ENCODE results near the gene FAM227B. TPM values are rescaled to one million over a fixed set of nuclear protein-coding genes. Genes with fewer than 3 reads are reported as not detected.

FAM227B gene
- total and polyA plus RNA-seq, 3 experiments from 2014 or later, result 4.9 to 20.4 (median 5.6) TPM

GRCh38 chr15:49309889-49310288, 310.7 kb downstream of the FAM227B start:
- Histone ChIP-seq H3K27me3 (ENCODE audit: insufficient read depth, low read length, poor library complexity, severe bottlenecking) (no peaks in the 10 kb centered on the region), H3K9me3 (ENCODE audit: low read length) (no peaks in the 10 kb centered on the region), H3K4me3 (ENCODE audit: low read length) (no peak overlapping the region), H3K4me1 (ENCODE audit: insufficient read depth, low read length) (no peaks in the 10 kb centered on the region), H3K36me3 (ENCODE audit: insufficient read depth, low read length) (no peaks in the 10 kb centered on the region), H3K27ac (ENCODE audit: low read depth, low read length) (no peak overlapping the region)
- H3K4me1 Mint-ChIP-seq, result peaks cover 3 to 34% (median 7%) of the 10 kb centered on the region in 3 donors
- H3K9me3 Mint-ChIP-seq, result no peaks in the 10 kb centered on the region
- no peak overlapping the region for H3K4me3 Mint-ChIP-seq
- H3K36me3 Mint-ChIP-seq, result peaks cover 11 to 47% (median 35%) of the 10 kb centered on the region in 3 donors
- no peak overlapping the region for H3K27ac Mint-ChIP-seq
- ChIA-PET POLR2A (no interaction called here), CTCF (no interaction called here)
- no peak for DNase-seq
- no peaks in the 10 kb centered on the region for H3K27me3 Mint-ChIP-seq

GRCh38 chr15:49308686-49309085, 311.9 kb downstream of the FAM227B start:
- DNase-seq, result no peak
- Histone ChIP-seq H3K4me1 (ENCODE audit: insufficient read depth, low read length) (no peaks in the 10 kb centered on the region), H3K27me3 (ENCODE audit: insufficient read depth, low read length, poor library complexity, severe bottlenecking) (no peaks in the 10 kb centered on the region), H3K27ac (ENCODE audit: low read depth, low read length) (no peak overlapping the region), H3K36me3 (ENCODE audit: insufficient read depth, low read length) (no peaks in the 10 kb centered on the region), H3K9me3 (ENCODE audit: low read length) (no peaks in the 10 kb centered on the region), H3K4me3 (ENCODE audit: low read length) (no peak overlapping the region)
- ChIA-PET CTCF (no interaction called here), POLR2A (no interaction called here)
- no peak overlapping the region for H3K27ac Mint-ChIP-seq
- no peaks in the 10 kb centered on the region for H3K27me3 Mint-ChIP-seq
- H3K9me3 Mint-ChIP-seq, result no peaks in the 10 kb centered on the region
- peaks cover 3 to 32% (median 7%) of the 10 kb centered on the region in 3 donors for H3K4me1 Mint-ChIP-seq
- no peak overlapping the region for H3K4me3 Mint-ChIP-seq
- H3K36me3 Mint-ChIP-seq, result peaks cover 16 to 53% (median 37%) of the 10 kb centered on the region in 3 donors

- H3K27ac ChIP-seq (ENCODE audit: low read depth, low read length), result no peak overlapping the region
- DNase-seq, result no peak
- H3K9me3 ChIP-seq (ENCODE audit: low read length), result no peaks in the 10 kb centered on the region
- no peaks in the 10 kb centered on the region for H3K27me3 ChIP-seq (ENCODE audit: insufficient read depth, low read length, poor library complexity, severe bottlenecking)
- Mint-ChIP-seq H3K27me3 (no peaks in the 10 kb centered on the region), H3K4me1 (peaks cover 3 to 33% (median 8%) of the 10 kb centered on the region in 3 donors), H3K4me3 (no peak overlapping the region), H3K36me3 (peaks cover 16 to 56% (median 39%) of the 10 kb centered on the region in 3 donors), H3K27ac (no peak overlapping the region), H3K9me3 (no peaks in the 10 kb centered on the region)
- H3K4me1 ChIP-seq (ENCODE audit: insufficient read depth, low read length), result no peaks in the 10 kb centered on the region
- no peaks in the 10 kb centered on the region for H3K36me3 ChIP-seq (ENCODE audit: insufficient read depth, low read length)
- CTCF ChIA-PET, result no interaction called here
- POLR2A ChIA-PET, result no interaction called here
- H3K4me3 ChIP-seq (ENCODE audit: low read length), result no peak overlapping the region
These were observed 314.1 kb downstream of the FAM227B start for GRCh38 chr15:49306551-49306950.

DNA sequence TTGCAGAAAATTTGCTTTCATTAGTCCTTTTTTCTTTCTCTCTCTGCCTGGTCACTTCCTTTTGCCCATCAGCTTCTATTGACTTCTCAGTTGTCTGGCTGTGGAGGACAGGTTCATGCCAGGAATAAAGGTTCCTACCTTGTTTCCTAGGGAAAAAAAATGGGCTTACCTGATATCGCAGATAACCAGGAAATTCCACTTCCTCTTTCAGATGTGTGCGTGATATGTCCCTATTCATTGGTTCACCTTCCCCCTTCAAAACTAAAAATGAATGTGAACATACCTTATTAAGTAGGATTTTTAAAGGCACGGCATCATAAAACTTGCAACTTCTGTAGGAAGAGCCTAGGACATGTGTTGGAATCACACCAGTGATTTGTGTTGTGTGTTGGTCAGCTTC, 317.6 kb downstream of the FAM227B start:
- ChIA-PET CTCF (no interaction called here), POLR2A (no interaction called here)
- Mint-ChIP-seq H3K9me3 (no peaks in the 10 kb centered on the region), H3K4me1 (peaks cover 20 to 42% (median 24%) of the 10 kb centered on the region in 3 donors), H3K4me3 (no peak overlapping the region), H3K27ac (no peak overlapping the region), H3K27me3 (no peaks in the 10 kb centered on the region), H3K36me3 (peaks cover 35 to 58% (median 39%) of the 10 kb centered on the region in 3 donors)
- H3K9me3 ChIP-seq (ENCODE audit: low read length), result no peaks in the 10 kb centered on the region
- no peak for DNase-seq
- no peaks in the 10 kb centered on the region for H3K36me3 ChIP-seq (ENCODE audit: insufficient read depth, low read length)
- no peak overlapping the region for H3K27ac ChIP-seq (ENCODE audit: low read depth, low read length)
- H3K27me3 ChIP-seq (ENCODE audit: insufficient read depth, low read length, poor library complexity, severe bottlenecking), result no peaks in the 10 kb centered on the region
- no peaks in the 10 kb centered on the region for H3K4me1 ChIP-seq (ENCODE audit: insufficient read depth, low read length)
- no peak overlapping the region for H3K4me3 ChIP-seq (ENCODE audit: low read length)

DNA sequence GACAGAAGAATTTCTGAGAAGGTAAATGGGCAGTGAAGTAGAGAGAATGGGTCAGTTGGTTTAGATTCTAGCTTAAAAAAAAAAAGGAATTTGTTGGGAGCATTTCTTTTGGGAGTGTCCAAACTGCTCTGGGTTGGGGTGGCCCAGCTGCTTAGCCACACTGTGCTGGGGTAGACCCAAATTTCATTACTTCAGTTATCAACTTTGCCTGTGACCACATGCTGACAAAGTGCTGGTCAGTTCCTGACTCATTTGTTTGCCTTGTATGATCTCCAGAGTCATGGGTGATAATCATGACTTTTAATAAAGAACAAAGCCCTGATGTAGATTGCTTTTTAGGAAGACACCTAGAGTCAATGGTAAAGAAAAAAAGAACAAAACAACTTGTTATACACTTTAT, 319.1 kb downstream of the FAM227B start:
- no peak overlapping the region for H3K27ac Mint-ChIP-seq
- H3K36me3 Mint-ChIP-seq, result peaks cover 40 to 64% (median 45%) of the 10 kb centered on the region in 3 donors
- Histone ChIP-seq H3K4me1 (ENCODE audit: insufficient read depth, low read length) (no peaks in the 10 kb centered on the region), H3K4me3 (ENCODE audit: low read length) (no peak overlapping the region), H3K9me3 (ENCODE audit: low read length) (no peaks in the 10 kb centered on the region), H3K27me3 (ENCODE audit: insufficient read depth, low read length, poor library complexity, severe bottlenecking) (no peaks in the 10 kb centered on the region), H3K36me3 (ENCODE audit: insufficient read depth, low read length) (no peaks in the 10 kb centered on the region), H3K27ac (ENCODE audit: low read depth, low read length) (no peak overlapping the region)
- ChIA-PET POLR2A (no interaction called here), CTCF (no interaction called here)
- no peaks in the 10 kb centered on the region for H3K9me3 Mint-ChIP-seq
- H3K27me3 Mint-ChIP-seq, result no peaks in the 10 kb centered on the region
- H3K4me1 Mint-ChIP-seq, result peaks cover 29 to 45% (median 37%) of the 10 kb centered on the region in 3 donors
- no peak overlapping the region for H3K4me3 Mint-ChIP-seq
- no peak for DNase-seq

DNA sequence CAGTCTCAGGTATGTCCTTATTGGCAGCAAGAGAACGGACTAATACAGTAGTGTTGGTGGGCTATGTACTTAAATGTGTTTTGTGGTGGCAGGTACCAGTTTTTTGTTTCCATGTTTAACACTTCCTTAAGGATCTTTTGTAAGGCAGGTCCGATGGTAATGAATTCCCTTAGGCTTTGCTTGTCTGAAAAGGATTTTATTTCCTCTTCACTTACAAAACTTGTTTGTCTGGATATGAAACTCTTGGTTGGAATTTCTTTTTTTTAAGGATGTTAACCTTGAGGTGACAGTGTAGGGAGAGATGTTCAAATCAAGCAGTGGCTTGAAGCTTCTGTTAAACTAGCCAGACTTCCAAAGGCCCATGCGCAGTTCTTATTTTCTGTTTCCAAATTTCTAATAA, 319.8 kb downstream of the FAM227B start:
- H3K4me3 ChIP-seq (ENCODE audit: low read length), result no peak overlapping the region
- no peaks in the 10 kb centered on the region for H3K27me3 Mint-ChIP-seq
- ChIA-PET CTCF (no interaction called here), POLR2A (no interaction called here)
- H3K9me3 ChIP-seq (ENCODE audit: low read length), result no peaks in the 10 kb centered on the region
- no peak overlapping the region for H3K27ac ChIP-seq (ENCODE audit: low read depth, low read length)
- H3K9me3 Mint-ChIP-seq, result no peaks in the 10 kb centered on the region
- H3K36me3 Mint-ChIP-seq, result peaks cover 46 to 66% (median 46%) of the 10 kb centered on the region in 3 donors
- peaks cover 29 to 45% (median 37%) of the 10 kb centered on the region in 3 donors for H3K4me1 Mint-ChIP-seq
- H3K4me3 Mint-ChIP-seq, result no peak overlapping the region
- H3K36me3 ChIP-seq (ENCODE audit: insufficient read depth, low read length), result no peaks in the 10 kb centered on the region
- H3K27ac Mint-ChIP-seq, result no peak overlapping the region
- no peak for DNase-seq
- H3K27me3 ChIP-seq (ENCODE audit: insufficient read depth, low read length, poor library complexity, severe bottlenecking), result no peaks in the 10 kb centered on the region
- H3K4me1 ChIP-seq (ENCODE audit: insufficient read depth, low read length), result no peaks in the 10 kb centered on the region

GRCh38 chr15:49297584-49297983, 323.0 kb downstream of the FAM227B start:
- H3K27ac ChIP-seq (ENCODE audit: low read depth, low read length), result no peak overlapping the region
- DNase-seq, result no peak
- Mint-ChIP-seq H3K27ac (no peak overlapping the region), H3K36me3 (peaks cover 37 to 64% (median 62%) of the 10 kb centered on the region in 3 donors), H3K4me1 (peaks cover 27 to 40% (median 37%) of the 10 kb centered on the region in 3 donors), H3K4me3 (no peak overlapping the region), H3K27me3 (no peaks in the 10 kb centered on the region), H3K9me3 (no peaks in the 10 kb centered on the region)
- no peaks in the 10 kb centered on the region for H3K4me1 ChIP-seq (ENCODE audit: insufficient read depth, low read length)
- no peaks in the 10 kb centered on the region for H3K9me3 ChIP-seq (ENCODE audit: low read length)
- H3K27me3 ChIP-seq (ENCODE audit: insufficient read depth, low read length, poor library complexity, severe bottlenecking), result no peaks in the 10 kb centered on the region
- ChIA-PET CTCF (no interaction called here), POLR2A (no interaction called here)
- no peak overlapping the region for H3K4me3 ChIP-seq (ENCODE audit: low read length)
- peaks cover 4% of the 10 kb centered on the region for H3K36me3 ChIP-seq (ENCODE audit: insufficient read depth, low read length)

DNA sequence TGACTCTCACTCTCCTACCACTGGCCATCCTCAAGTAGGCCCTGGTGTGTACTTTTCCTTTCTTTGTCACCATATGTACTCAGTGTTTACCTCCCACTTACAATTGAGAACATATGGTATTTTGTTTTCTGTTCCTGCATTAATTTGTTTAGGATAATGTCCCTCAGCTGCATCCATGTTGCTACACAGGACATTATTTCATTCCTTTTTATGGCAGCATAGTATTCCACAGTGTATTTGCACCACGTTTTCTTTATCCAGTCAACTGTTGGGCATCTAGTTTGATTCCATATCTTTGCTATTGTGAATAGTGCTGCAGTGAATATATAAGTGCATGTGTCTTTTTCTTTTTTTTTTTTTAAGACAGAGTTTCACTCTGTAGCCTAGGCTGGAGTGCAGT, 324.4 kb downstream of the FAM227B start:
- CTCF ChIA-PET, result no interaction called here
- Histone ChIP-seq H3K27ac (ENCODE audit: low read depth, low read length) (no peak overlapping the region), H3K36me3 (ENCODE audit: insufficient read depth, low read length) (peaks cover 4% of the 10 kb centered on the region), H3K27me3 (ENCODE audit: insufficient read depth, low read length, poor library complexity, severe bottlenecking) (no peaks in the 10 kb centered on the region), H3K4me1 (ENCODE audit: insufficient read depth, low read length) (no peaks in the 10 kb centered on the region), H3K4me3 (ENCODE audit: low read length) (no peak overlapping the region), H3K9me3 (ENCODE audit: low read length) (no peaks in the 10 kb centered on the region)
- POLR2A ChIA-PET, result no interaction called here
- peaks cover 27 to 40% (median 37%) of the 10 kb centered on the region in 3 donors for H3K4me1 Mint-ChIP-seq
- no peak overlapping the region for H3K4me3 Mint-ChIP-seq
- H3K9me3 Mint-ChIP-seq, result no peaks in the 10 kb centered on the region
- no peak for DNase-seq
- peaks cover 40 to 67% (median 64%) of the 10 kb centered on the region in 3 donors for H3K36me3 Mint-ChIP-seq
- no peaks in the 10 kb centered on the region for H3K27me3 Mint-ChIP-seq
- H3K27ac Mint-ChIP-seq, result no peak overlapping the region

DNA sequence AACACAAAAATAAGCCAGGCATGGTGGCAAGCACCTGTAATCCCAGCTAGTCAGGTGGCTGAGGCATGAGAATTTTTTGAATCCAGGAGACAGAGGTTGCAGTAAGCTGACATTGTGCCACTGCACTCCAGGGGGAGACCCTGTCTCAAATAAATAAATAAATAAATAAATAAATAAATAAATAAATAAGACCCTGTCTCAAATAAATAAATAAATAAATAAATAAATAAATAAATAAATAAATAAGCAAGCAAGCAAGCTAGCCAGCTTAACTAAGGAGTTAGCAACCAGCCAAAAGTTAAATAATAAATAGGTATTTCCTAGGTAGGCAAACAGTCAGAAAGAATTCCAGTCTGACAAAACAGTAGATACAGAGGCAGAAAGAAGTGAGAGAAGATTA, 326.7 kb downstream of the FAM227B start:
- Histone ChIP-seq H3K4me1 (ENCODE audit: insufficient read depth, low read length) (no peaks in the 10 kb centered on the region), H3K36me3 (ENCODE audit: insufficient read depth, low read length) (peaks cover 4% of the 10 kb centered on the region), H3K9me3 (ENCODE audit: low read length) (no peaks in the 10 kb centered on the region), H3K4me3 (ENCODE audit: low read length) (no peak overlapping the region), H3K27ac (ENCODE audit: low read depth, low read length) (no peak overlapping the region), H3K27me3 (ENCODE audit: insufficient read depth, low read length, poor library complexity, severe bottlenecking) (no peaks in the 10 kb centered on the region)
- Mint-ChIP-seq H3K36me3 (peaks cover 37 to 64% (median 50%) of the 10 kb centered on the region in 3 donors), H3K27ac (peak overlapping the region in 1 of 8 donors; percentile 0), H3K4me1 (peaks cover 18 to 26% (median 22%) of the 10 kb centered on the region in 3 donors), H3K27me3 (no peaks in the 10 kb centered on the region), H3K4me3 (no peak overlapping the region), H3K9me3 (no peaks in the 10 kb centered on the region)
- no peak for DNase-seq
- CTCF ChIA-PET, result no interaction called here
- POLR2A ChIA-PET, result no interaction called here
